HepG2 (cell line): Measurements from ENCODE around the gene PRIMA1. TPM values are rescaled to one million over a fixed set of nuclear protein-coding genes. Genes with fewer than 3 reads are reported as not detected.
A peak's percentile ranks its signal among the peaks of the same experiment; 100 is the strongest.

ENCODE experiments used
- ATAC-seq: fragments of 200-7000 bp; cut with Tn5 transposase; 3 replicates; pipeline ENCODE4 v1.9.1; 2020; ENCODE audit warnings: mild to moderate bottlenecking, moderate library complexity
- BruUV-seq: library from RNA; stranded (reverse); fragments of 400-500 nt; replicated peaks from 2 replicates; lab custom pipeline; 2021; lab: Mats Ljungman, UMichigan
- CTCF ChIA-PET: fragments of 300-600 bp; formaldehyde crosslinking; extraction: SDS; loops from one replicate; lab custom pipeline; 2021; ENCODE audit warnings: low total read pairs, inconsistent platforms, low intra/inter-chr PET ratio; lab: Yijun Ruan, JAX
- POLR2A ChIA-PET: fragments of 350-600 bp; sonication (Branson Sonifier 250); formaldehyde crosslinking; loops from one replicate; lab custom pipeline; 2020; ENCODE audit warnings: antibody characterized with exemption, inconsistent platforms; lab: Yijun Ruan, JAX
- DNase-seq: peaks from one replicate; pipeline ENCODE4 v3.0.0-alpha.2; 2015; ENCODE audit warnings: low spot score
- FAIRE-seq: peaks from 3 replicates; lab custom pipeline; 2011; peaks lifted over from hg19 to GRCh38; lab: Jason Lieb, UNC
- H2AFZ ChIP-seq: one replicate; pipeline ENCODE4 v1.6.1; 2011; ENCODE audit warnings: low read length, inconsistent platforms
- H3K27ac ChIP-seq: fragments of 300-600 bp; 3 replicates; pipeline ENCODE4 v1.8.0; 2011; ENCODE audit warnings: mixed run types, mild to moderate bottlenecking, mixed read lengths, low read length, inconsistent platforms; ENCODE audit not compliant: insufficient read depth; ENCODE audit errors: extremely low read length
- H3K27me3 ChIP-seq, 2 experiments: fragments of 200-600 bp in 1 of 2; 2 replicates in 1 of 2; 3 replicates in 1 of 2; pipeline versions ENCODE4 v1.6.0 to v1.8.0; 2011; ENCODE audit warnings: low read length in 2 of 2, mild to moderate bottlenecking in 2 of 2, moderate library complexity in 2 of 2, inconsistent platforms in 1 of 2; ENCODE audit not compliant: insufficient read depth in 2 of 2, control insufficient read depth in 1 of 2
- H3K36me3 ChIP-seq, 2 experiments: fragments of 200-600 bp in 1 of 2; replicated peaks in 1 of 2; 2 replicates in 1 of 2; 3 replicates in 1 of 2; pipeline versions ENCODE4 v1.5.1 to v1.8.0; 2011; ENCODE audit warnings: low read length in 2 of 2, inconsistent platforms in 1 of 2; ENCODE audit not compliant: insufficient read depth in 2 of 2, control insufficient read depth in 1 of 2
- H3K4me1 ChIP-seq: 2 replicates; pipeline ENCODE4 v1.5.1; 2012; ENCODE audit warnings: low read length, inconsistent platforms; ENCODE audit not compliant: insufficient read depth
- H3K4me2 ChIP-seq: 2 replicates; pipeline ENCODE4 v1.6.0; 2011; ENCODE audit warnings: low read depth, low read length, inconsistent platforms
- H3K4me3 ChIP-seq, 3 experiments: fragments of 200-600 bp in 1 of 3; sonication (generic), shearing (Covaris generic) in 1 of 3; replicated peaks in 1 of 3; 2 replicates each; pipeline ENCODE4 v1.5.1; 2011 to 2016; ENCODE audit warnings: low read length in 3 of 3, inconsistent platforms in 2 of 3, low read depth in 2 of 3, mild to moderate bottlenecking in 2 of 3, control low read depth in 1 of 3, mixed read lengths in 1 of 3; ENCODE audit not compliant: insufficient read depth in 1 of 3
- H3K79me2 ChIP-seq: one replicate; pipeline ENCODE4 v1.6.1; 2011; ENCODE audit warnings: low read length, inconsistent platforms; ENCODE audit not compliant: insufficient read depth
- H3K9ac ChIP-seq: 2 replicates; pipeline ENCODE4 v1.6.0; 2011; ENCODE audit warnings: mild to moderate bottlenecking, low read depth, low read length, inconsistent platforms; ENCODE audit not compliant: insufficient read depth
- H3K9me3 ChIP-seq: 2 replicates; pipeline ENCODE4 v1.5.1; 2012; ENCODE audit warnings: mild to moderate bottlenecking, low read length
- H4K20me1 ChIP-seq: 2 replicates; pipeline ENCODE4 v1.6.0; 2011; ENCODE audit warnings: inconsistent platforms, mild to moderate bottlenecking, low read length, moderate library complexity; ENCODE audit not compliant: insufficient read depth
- AHR ChIP-seq: IDR thresholded peaks from 2 replicates; pipeline ENCODE4 v1.6.1; 2018; ENCODE audit warnings: missing genetic modification reagents, missing compliant biosample characterization
- ARNT ChIP-seq: fragments of 450-650 bp; IDR thresholded peaks from 2 replicates; pipeline ENCODE4 v1.6.1; 2017
- CCDC6 ChIP-seq: sonication (generic); formaldehyde crosslinking; IDR thresholded peaks from 2 replicates; pipeline ENCODE4 v1.8.1; 2022; ENCODE audit warnings: mild to moderate bottlenecking, missing genetic modification reagents, moderate library complexity
- GZF1 ChIP-seq: sonication (generic); formaldehyde crosslinking; IDR thresholded peaks from 2 replicates; pipeline ENCODE4 v1.5.1; 2020; ENCODE audit warnings: mild to moderate bottlenecking, missing genetic modification reagents
- HCFC1 ChIP-seq: fragments of 150-350 bp; IDR thresholded peaks from 2 replicates; pipeline ENCODE4 v1.6.1; 2014; ENCODE audit warnings: low read depth, low read length
- MTF2 ChIP-seq: sonication (generic); formaldehyde crosslinking; IDR thresholded peaks from 2 replicates; pipeline ENCODE4 v1.5.0; 2020; ENCODE audit warnings: missing genetic modification reagents, borderline replicate concordance
- NCOA1 ChIP-seq: sonication (generic); formaldehyde crosslinking; IDR thresholded peaks from 2 replicates; pipeline ENCODE4 v1.9.0; 2021; ENCODE audit warnings: missing genetic modification reagents
- SIN3A ChIP-seq: IDR thresholded peaks from 2 replicates; pipeline ENCODE4 v1.6.1; 2011; ENCODE audit warnings: low read depth, mild to moderate bottlenecking, control low read depth, low read length, borderline replicate concordance
- SP4 ChIP-seq: sonication (generic); formaldehyde crosslinking; IDR thresholded peaks from 2 replicates; pipeline ENCODE4 v1.8.1; 2023; ENCODE audit warnings: mild to moderate bottlenecking, missing genetic modification reagents
- TBX2 ChIP-seq: sonication (generic); formaldehyde crosslinking; IDR thresholded peaks from 2 replicates; pipeline ENCODE4 v1.5.0; 2020; ENCODE audit warnings: missing genetic modification reagents, mild to moderate bottlenecking, borderline replicate concordance
- ZFP90 ChIP-seq: sonication (generic); formaldehyde crosslinking; IDR thresholded peaks from 2 replicates; pipeline ENCODE4 v1.8.0; 2022; ENCODE audit warnings: missing genetic modification reagents, mild to moderate bottlenecking, inconsistent platforms, borderline replicate concordance
- ZNF160 ChIP-seq: sonication (generic); formaldehyde crosslinking; IDR thresholded peaks from 2 replicates; pipeline ENCODE4 v1.8.0; 2022; ENCODE audit warnings: mild to moderate bottlenecking, inconsistent platforms, missing genetic modification reagents
- ZNF501 ChIP-seq: sonication (generic); formaldehyde crosslinking; IDR thresholded peaks from 2 replicates; pipeline ENCODE4 v1.5.1; 2020; ENCODE audit warnings: mild to moderate bottlenecking, moderate library complexity, missing genetic modification reagents
- ZSCAN30 ChIP-seq: sonication (generic); formaldehyde crosslinking; IDR thresholded peaks from 2 replicates; pipeline ENCODE4 v1.5.0; 2020; ENCODE audit warnings: mild to moderate bottlenecking, missing genetic modification reagents
- WGBS: methylation state at CpG from one replicate; pipeline ENCODE4 v1.1.6; 2017; ENCODE audit warnings: low lambda C conversion rate; 5-methylcytosine and 5-hydroxymethylcytosine counted together
- in situ Hi-C: cut with HindIII; loops from 2 replicates; pipeline ENCODE4 v1.10.0; 2017; ENCODE audit warnings: low pct_unique_long_range_greater_than_20kb; ENCODE audit not compliant: extremely low pct_ligation_motif_present
- intact Hi-C: fragments of 100-400 bp; cut with micrococcal nuclease; formaldehyde crosslinking; loops from one replicate; pipeline ENCODE4 v1.10.0; 2022; ENCODE audit not compliant: unreplicated experiment
- polyA plus RNA-seq, 8 experiments: library from polyadenylated mRNA; depleted of rRNA in 3 of 8; stranded (reverse) in 7 of 8; unstranded in 1 of 8; fragments of >200 nt; fragmentation: Illumina TruSeq in 4 of 8; extraction: Trizol in 4 of 8; gene quantifications; 2 replicates each; pipeline versions ENCODE4 v1.2.1 to v1.2.3, GENCODE V29; 2011 to 2016; ENCODE audit warnings: low read depth in 4 of 8, missing spikeins in 1 of 8, mixed read lengths in 1 of 8; ENCODE audit not compliant: insufficient read depth in 1 of 8
- total RNA-seq, 5 experiments: library from RNA; depleted of rRNA; stranded (reverse); fragments of >200 nt; fragmentation: Illumina TruSeq; extraction: Trizol; gene quantifications; 2 replicates each; pipeline ENCODE4 v1.2.3, GENCODE V29; 2016; ENCODE audit warnings: low read depth in 1 of 5
- TF ChIP-seq, protein P1 (sequence below): sonication (generic); formaldehyde crosslinking; IDR thresholded peaks from 2 replicates; pipeline ENCODE4 v1.4.0; 2020; ENCODE audit warnings: missing genetic modification reagents
- TF ChIP-seq, protein P2 (sequence below): sonication (generic); formaldehyde crosslinking; IDR thresholded peaks from 2 replicates; pipeline ENCODE4 v1.4.0; 2020; ENCODE audit warnings: mild to moderate bottlenecking, missing genetic modification reagents

Gene PRIMA1
- total and polyA plus RNA-seq, 2 of the 13 experiments (the other 11 are each of a cell fraction or from before 2014, with no cell fraction given): 2.4 to 3.2 TPM

DNA sequence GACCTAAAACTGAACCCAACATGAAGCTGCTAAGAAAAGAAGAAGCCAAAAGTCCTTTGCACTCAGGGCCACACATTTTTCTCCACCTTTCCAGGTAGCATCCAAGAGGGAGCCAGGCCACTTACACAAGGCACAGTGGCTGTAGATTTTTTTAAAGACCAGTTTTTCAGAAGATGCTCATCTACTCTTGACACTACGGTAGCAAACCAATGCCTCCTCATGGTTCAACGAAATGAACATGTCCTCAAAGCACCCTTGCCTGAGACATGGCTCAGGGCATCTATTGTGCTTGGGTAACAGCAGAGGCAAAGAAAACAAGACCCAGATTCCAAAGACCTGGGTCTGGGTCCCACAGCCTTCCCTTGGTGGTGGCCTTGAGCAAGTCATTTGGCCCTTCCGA, 22.3 kb downstream of the PRIMA1 start:
- BruUV-seq: no TSS peak
- WGBS: 60% methylated on average over 3 of the region's 3 CpGs
- ATAC-seq (no peak), DNase-seq (no peak), FAIRE-seq (no peak)
- no peak overlapping the region for H3K4me3 ChIP-seq
- in situ Hi-C loops (no loop called here), intact Hi-C loops (no loop called here)
- no peak overlapping the region for H3K9ac ChIP-seq
- ChIA-PET CTCF (no interaction called here), POLR2A (no interaction called here)
- no peaks in the 10 kb centered on the region for H3K79me2 ChIP-seq
- no peaks in the 10 kb centered on the region for H3K4me1 ChIP-seq
- TF ChIP-seq, protein P1, sequence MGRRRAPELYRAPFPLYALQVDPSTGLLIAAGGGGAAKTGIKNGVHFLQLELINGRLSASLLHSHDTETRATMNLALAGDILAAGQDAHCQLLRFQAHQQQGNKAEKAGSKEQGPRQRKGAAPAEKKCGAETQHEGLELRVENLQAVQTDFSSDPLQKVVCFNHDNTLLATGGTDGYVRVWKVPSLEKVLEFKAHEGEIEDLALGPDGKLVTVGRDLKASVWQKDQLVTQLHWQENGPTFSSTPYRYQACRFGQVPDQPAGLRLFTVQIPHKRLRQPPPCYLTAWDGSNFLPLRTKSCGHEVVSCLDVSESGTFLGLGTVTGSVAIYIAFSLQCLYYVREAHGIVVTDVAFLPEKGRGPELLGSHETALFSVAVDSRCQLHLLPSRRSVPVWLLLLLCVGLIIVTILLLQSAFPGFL (CRISPR knock-in tag): no peak
- TF ChIP-seq GZF1 (CRISPR knock-in tag): peak; percentile 72; the same call in 1 of the 2 replicates
- H3K4me2 ChIP-seq: no peak overlapping the region
- H3K36me3 ChIP-seq: no peaks in the 10 kb centered on the region
- H3K27me3 ChIP-seq: no peaks in the 10 kb centered on the region
- H4K20me1 ChIP-seq: no peaks in the 10 kb centered on the region
- no peak overlapping the region for H2AFZ ChIP-seq
- H3K9me3 ChIP-seq: no peaks in the 10 kb centered on the region
- H3K27ac ChIP-seq: no peak overlapping the region

GRCh38 chr14:93765155-93765554, 23.1 kb downstream of the PRIMA1 start:
- Histone ChIP-seq H4K20me1 (no peaks in the 10 kb centered on the region), H3K36me3 (no peaks in the 10 kb centered on the region), H3K4me1 (peaks cover 2% of the 10 kb centered on the region), H3K27ac (no peak overlapping the region), H3K4me3 (no peak overlapping the region), H3K9ac (no peak overlapping the region), H3K27me3 (no peaks in the 10 kb centered on the region), H3K79me2 (no peaks in the 10 kb centered on the region), H3K9me3 (no peaks in the 10 kb centered on the region), H2AFZ (no peak overlapping the region), H3K4me2 (no peak overlapping the region)
- DNase-seq: no peak
- no TSS peak for BruUV-seq
- CTCF ChIA-PET: no interaction called here
- in situ Hi-C loops (no loop called here), intact Hi-C loops (no loop called here)
- no peak for FAIRE-seq
- no peak for ATAC-seq
- POLR2A ChIA-PET: no interaction called here
- 71% methylated on average over 4 of the region's 4 CpGs for WGBS
- TF ChIP-seq ZNF160 (CRISPR knock-in tag) (no peak), TBX2 (no peak), ZFP90 (no peak), NCOA1 (CRISPR knock-in tag) (no peak), CCDC6 (CRISPR knock-in tag) (no peak), AHR (CRISPR knock-in tag) (no peak), ZNF501 (CRISPR knock-in tag) (no peak), ARNT (no peak), MTF2 (no peak), ZSCAN30 (no peak), SIN3A (no peak), SP4 (CRISPR knock-in tag) (no peak), HCFC1 (no peak)
- TF ChIP-seq, protein P1 (CRISPR knock-in tag): no peak
- TF ChIP-seq, protein P2, sequence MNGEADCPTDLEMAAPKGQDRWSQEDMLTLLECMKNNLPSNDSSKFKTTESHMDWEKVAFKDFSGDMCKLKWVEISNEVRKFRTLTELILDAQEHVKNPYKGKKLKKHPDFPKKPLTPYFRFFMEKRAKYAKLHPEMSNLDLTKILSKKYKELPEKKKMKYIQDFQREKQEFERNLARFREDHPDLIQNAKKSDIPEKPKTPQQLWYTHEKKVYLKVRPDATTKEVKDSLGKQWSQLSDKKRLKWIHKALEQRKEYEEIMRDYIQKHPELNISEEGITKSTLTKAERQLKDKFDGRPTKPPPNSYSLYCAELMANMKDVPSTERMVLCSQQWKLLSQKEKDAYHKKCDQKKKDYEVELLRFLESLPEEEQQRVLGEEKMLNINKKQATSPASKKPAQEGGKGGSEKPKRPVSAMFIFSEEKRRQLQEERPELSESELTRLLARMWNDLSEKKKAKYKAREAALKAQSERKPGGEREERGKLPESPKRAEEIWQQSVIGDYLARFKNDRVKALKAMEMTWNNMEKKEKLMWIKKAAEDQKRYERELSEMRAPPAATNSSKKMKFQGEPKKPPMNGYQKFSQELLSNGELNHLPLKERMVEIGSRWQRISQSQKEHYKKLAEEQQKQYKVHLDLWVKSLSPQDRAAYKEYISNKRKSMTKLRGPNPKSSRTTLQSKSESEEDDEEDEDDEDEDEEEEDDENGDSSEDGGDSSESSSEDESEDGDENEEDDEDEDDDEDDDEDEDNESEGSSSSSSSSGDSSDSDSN (CRISPR knock-in tag): no peak
